A673 (cell line): ENCODE data around the gene SERPINC1. TPM values are rescaled to one million over a fixed set of nuclear protein-coding genes. Genes with fewer than 3 reads are reported as not detected.

Experiments
- BruUV-seq: library from RNA; stranded (reverse); fragments of 400-500 nt; replicated peaks from 2 replicates; lab custom pipeline; 2021; lab: Mats Ljungman, UMichigan
- CTCF ChIA-PET: fragments of 300-600 bp; sonication (Branson Sonifier 250); formaldehyde crosslinking; loops from one replicate; lab custom pipeline; 2022; ENCODE audit warnings: antibody characterized with exemption; lab: Charles Lee
- POLR2A ChIA-PET: fragments of 300-600 bp; sonication (Branson Sonifier 250); formaldehyde crosslinking; loops from one replicate; lab custom pipeline; 2022; ENCODE audit warnings: antibody characterized with exemption; ENCODE audit not compliant: low non-redundant PET; lab: Charles Lee
- DNase-seq: peaks from one replicate; pipeline ENCODE4 v3.0.0-alpha.2; 2015; ENCODE audit warnings: low spot score
- H3K27ac ChIP-seq: fragments of 200-600 bp; sonication (generic); 2 replicates; pipeline ENCODE4 v1.5.1; 2016; ENCODE audit warnings: mixed run types, low read depth, mild to moderate bottlenecking, mixed read lengths, antibody characterized with exemption, low read length; ENCODE audit not compliant: poor library complexity, severe bottlenecking
- H3K27me3 ChIP-seq: fragments of 200-600 bp; sonication (generic); replicated peaks from 2 replicates; pipeline ENCODE4 v1.6.1; 2017; ENCODE audit warnings: mixed run types, low read depth, mild to moderate bottlenecking, mixed read lengths, antibody characterized with exemption, low read length; ENCODE audit not compliant: insufficient read depth, poor library complexity
- H3K36me3 ChIP-seq: fragments of 200-600 bp; sonication (generic); 2 replicates; pipeline ENCODE4 v1.6.1; 2016; ENCODE audit warnings: mixed run types, mild to moderate bottlenecking, mixed read lengths, antibody characterized with exemption, low read length; ENCODE audit not compliant: insufficient read depth, poor library complexity, severe bottlenecking
- H3K4me1 ChIP-seq: fragments of 200-600 bp; sonication (generic); 2 replicates; pipeline ENCODE4 v1.6.1; 2017; ENCODE audit warnings: mixed run types, mild to moderate bottlenecking, mixed read lengths, antibody characterized with exemption, low read length; ENCODE audit not compliant: insufficient read depth, poor library complexity, severe bottlenecking
- H3K4me3 ChIP-seq: fragments of 200-600 bp; sonication (generic); 2 replicates; pipeline ENCODE4 v1.5.1; 2016; ENCODE audit warnings: low read depth, mixed run types, mild to moderate bottlenecking, mixed read lengths, low read length; ENCODE audit not compliant: poor library complexity, severe bottlenecking
- H3K9me3 ChIP-seq: fragments of 200-600 bp; sonication (generic); 2 replicates; pipeline ENCODE4 v1.6.1; 2016; ENCODE audit warnings: mixed run types, low read depth, mild to moderate bottlenecking, mixed read lengths, antibody characterized with exemption, low read length; ENCODE audit not compliant: poor library complexity, severe bottlenecking
- CTCF ChIP-seq: fragments of 300-800, 200-600 bp; sonication (generic); conservative IDR thresholded peaks from 2 replicates; pipeline ENCODE4 v1.5.1; 2017; ENCODE audit warnings: low read depth, mild to moderate bottlenecking, antibody characterized with exemption, low read length, moderate library complexity, mixed read lengths
- EZH2 ChIP-seq: fragments of 200-600 bp; sonication (generic); IDR thresholded peaks from 2 replicates; pipeline ENCODE4 v1.6.1; 2017; ENCODE audit warnings: borderline replicate concordance, low read depth, mild to moderate bottlenecking, mixed read lengths, antibody characterized with exemption, low read length; ENCODE audit not compliant: poor library complexity, severe bottlenecking
- intact Hi-C: fragments of 100-400 bp; cut with micrococcal nuclease; formaldehyde crosslinking; loops from one replicate; pipeline ENCODE4 v1.10.0; 2022; ENCODE audit not compliant: unreplicated experiment
- total RNA-seq: library from RNA; stranded (reverse); gene quantifications from 2 replicates; pipeline ENCODE4 v1.2.3, GENCODE V29; 2021

The SERPINC1 gene
- total RNA-seq, 1 experiment from 2014 or later = not detected

DNA sequence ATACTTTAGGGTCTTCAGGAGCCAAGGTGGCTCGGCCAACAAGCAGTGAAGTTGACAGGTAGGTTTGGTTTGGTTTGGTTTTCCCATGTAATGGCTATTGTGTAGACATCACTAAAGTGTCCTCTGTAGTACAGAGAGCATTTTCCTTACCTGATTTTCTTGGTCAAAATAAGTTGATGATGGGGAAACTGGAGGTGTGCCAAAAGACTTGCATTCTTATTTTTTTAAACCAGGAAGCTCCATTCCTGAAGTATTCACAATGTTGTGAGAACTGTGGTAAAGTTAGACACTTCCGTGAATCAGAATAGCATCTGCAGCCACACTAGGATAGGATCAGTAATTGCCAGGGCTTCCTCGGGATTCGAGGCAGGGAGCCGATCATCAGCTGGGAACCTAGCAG lies 46.0 kb downstream of the SERPINC1 start:
- no peak for TF ChIP-seq CTCF
- DNase-seq = no peak
- CTCF ChIA-PET = no interaction called here
- POLR2A ChIA-PET = no interaction called here
- H3K36me3 ChIP-seq = peaks cover 30% of the 10 kb centered on the region
- H3K27ac ChIP-seq = no peak overlapping the region
- no peaks in the 10 kb centered on the region for H3K27me3 ChIP-seq
- intact Hi-C loops = no loop called here
- BruUV-seq = no TSS peak
- peaks cover 22% of the 10 kb centered on the region for H3K4me1 ChIP-seq
- H3K9me3 ChIP-seq = no peaks in the 10 kb centered on the region
- no peak overlapping the region for H3K4me3 ChIP-seq

GRCh38 chr1:173870252-173871075 lies 46.7 kb downstream of the SERPINC1 start:
- no peak for DNase-seq
- ChIA-PET CTCF (no interaction called here), POLR2A (no interaction called here)
- H3K36me3 ChIP-seq = peaks cover 36% of the 10 kb centered on the region
- TF ChIP-seq CTCF = no peak
- no peak for TF ChIP-seq EZH2
- no TSS peak for BruUV-seq
- intact Hi-C loops = no loop called here
- H3K9me3 ChIP-seq = no peaks in the 10 kb centered on the region
- H3K4me3 ChIP-seq = peak overlapping the region; percentile 76
- H3K27me3 ChIP-seq = no peaks in the 10 kb centered on the region
- H3K4me1 ChIP-seq = peaks cover 22% of the 10 kb centered on the region
- H3K27ac ChIP-seq = no peak overlapping the region

GRCh38 chr1:173869021-173869359 lies 48.1 kb downstream of the SERPINC1 start:
- Histone ChIP-seq H3K27me3 (no peaks in the 10 kb centered on the region), H3K4me1 (peaks cover 30% of the 10 kb centered on the region), H3K4me3 (peak overlapping the region; percentile 76), H3K27ac (peak overlapping the region; percentile 89), H3K36me3 (peaks cover 47% of the 10 kb centered on the region), H3K9me3 (no peaks in the 10 kb centered on the region)
- BruUV-seq = TSS peak; percentile 58
- TF ChIP-seq CTCF = no peak
- TF ChIP-seq EZH2 = no peak
- intact Hi-C loops = loop anchor here (5.0 kb wide), 1 partner anchor 153 kb away; the partner anchor contains the start of gene RC3H1
- ChIA-PET POLR2A (no interaction called here), CTCF (no interaction called here)
- DNase-seq = no peak
